Astrocyte of the cerebellum (primary cell): ENCODE measurements around the gene INPP4B.

Source experiments
- DNase-seq: peaks from one replicate; pipeline ENCODE4 v3.0.0-alpha.2; 2011; ENCODE audit warnings: low read depth
- H3K4me3 ChIP-seq: 2 replicates; pipeline ENCODE4 v1.5.1; 2011; ENCODE audit warnings: mild to moderate bottlenecking, low read depth, low read length, moderate library complexity
- in situ Hi-C: cut with HindIII; loops from 2 replicates; pipeline ENCODE4 v1.10.0; 2017; ENCODE audit warnings: low sequenced_read_pairs
- TF ChIP-seq, protein P1 (sequence below): IDR thresholded peaks from 2 replicates; pipeline ENCODE4 v1.5.1; 2012; ENCODE audit warnings: low read length, low read depth, moderate library complexity, mild to moderate bottlenecking; ENCODE audit errors: missing control alignments

The INPP4B gene

DNA sequence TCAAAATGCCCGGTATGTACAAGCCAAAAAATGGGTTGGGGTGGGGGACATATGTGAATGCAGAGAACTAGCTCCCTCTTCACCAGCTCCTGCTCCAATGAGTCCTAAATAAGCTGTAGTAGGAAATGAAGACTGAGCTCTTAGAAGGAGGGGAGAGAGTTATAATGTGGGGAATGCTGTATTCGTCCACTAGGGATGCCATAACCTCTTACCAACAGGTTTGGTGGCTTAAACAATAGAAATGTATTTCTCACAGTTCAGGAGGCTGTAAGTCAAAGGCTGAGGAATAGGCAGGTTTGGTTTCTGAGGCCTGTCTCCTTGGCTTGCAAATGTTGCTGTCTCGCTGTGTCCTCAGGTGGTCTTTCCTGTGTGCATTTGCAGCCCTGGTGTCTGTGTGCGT lies 4.4 kb upstream of the INPP4B start:
- H3K4me3 ChIP-seq: no peak overlapping the region
- no peak for DNase-seq
- TF ChIP-seq, protein P1, sequence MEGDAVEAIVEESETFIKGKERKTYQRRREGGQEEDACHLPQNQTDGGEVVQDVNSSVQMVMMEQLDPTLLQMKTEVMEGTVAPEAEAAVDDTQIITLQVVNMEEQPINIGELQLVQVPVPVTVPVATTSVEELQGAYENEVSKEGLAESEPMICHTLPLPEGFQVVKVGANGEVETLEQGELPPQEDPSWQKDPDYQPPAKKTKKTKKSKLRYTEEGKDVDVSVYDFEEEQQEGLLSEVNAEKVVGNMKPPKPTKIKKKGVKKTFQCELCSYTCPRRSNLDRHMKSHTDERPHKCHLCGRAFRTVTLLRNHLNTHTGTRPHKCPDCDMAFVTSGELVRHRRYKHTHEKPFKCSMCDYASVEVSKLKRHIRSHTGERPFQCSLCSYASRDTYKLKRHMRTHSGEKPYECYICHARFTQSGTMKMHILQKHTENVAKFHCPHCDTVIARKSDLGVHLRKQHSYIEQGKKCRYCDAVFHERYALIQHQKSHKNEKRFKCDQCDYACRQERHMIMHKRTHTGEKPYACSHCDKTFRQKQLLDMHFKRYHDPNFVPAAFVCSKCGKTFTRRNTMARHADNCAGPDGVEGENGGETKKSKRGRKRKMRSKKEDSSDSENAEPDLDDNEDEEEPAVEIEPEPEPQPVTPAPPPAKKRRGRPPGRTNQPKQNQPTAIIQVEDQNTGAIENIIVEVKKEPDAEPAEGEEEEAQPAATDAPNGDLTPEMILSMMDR: peak; percentile 52
- in situ Hi-C loops: no loop called here

GRCh38 chr4:142846729-142847596 lies 862 bp upstream of the INPP4B start:
- TF ChIP-seq, protein P1: peak; percentile 50
- in situ Hi-C loops: loop anchor here (10.0 to 25.0 kb wide), 3 partner anchors 492 to 1535 kb away; no protein-coding TSS in a partner anchor
- DNase-seq: no peak

DNA sequence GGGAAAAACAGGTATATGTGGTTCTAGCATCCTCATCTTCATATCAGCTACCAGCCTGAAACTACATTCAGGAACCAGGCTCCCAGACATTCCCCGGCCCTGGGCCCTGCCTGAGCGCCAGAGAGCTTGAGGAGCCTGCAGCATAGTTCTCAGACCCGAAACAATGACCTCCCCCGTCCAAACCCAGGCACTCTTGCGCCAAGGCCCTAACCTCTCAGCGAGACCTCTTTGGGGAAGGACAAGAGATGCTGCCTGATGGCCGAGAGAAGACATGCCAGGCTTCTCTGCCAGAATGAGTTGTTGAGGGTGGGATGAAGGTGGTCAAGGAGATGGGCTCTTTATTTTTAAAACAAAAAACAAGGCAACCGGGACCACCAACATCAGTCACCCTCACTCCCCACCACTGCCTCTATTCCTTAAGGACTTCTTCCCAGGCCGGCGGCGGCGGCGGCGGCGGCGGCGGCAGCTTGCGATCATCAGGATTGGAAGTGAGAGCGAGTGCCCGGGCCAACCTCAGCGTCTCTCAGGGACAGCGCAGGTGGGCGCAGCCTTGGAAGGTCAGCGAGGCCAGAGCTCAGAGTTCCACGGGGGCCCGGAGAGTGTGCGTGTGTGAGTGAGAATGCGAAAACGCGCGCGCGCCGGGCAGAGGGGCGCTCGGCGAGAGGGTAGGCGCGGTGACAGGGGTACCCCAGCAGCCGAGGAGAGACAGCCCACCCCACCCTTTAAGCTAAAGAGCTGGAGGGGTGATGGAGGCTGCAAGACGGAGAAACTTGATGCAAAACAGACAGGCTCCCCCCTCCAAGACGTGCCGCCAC lies 601 bp downstream of the INPP4B start:
- H3K4me3 ChIP-seq: peak overlapping the region; percentile 73
- TF ChIP-seq, protein P1: no peak
- in situ Hi-C loops: loop anchor here (10.0 to 25.0 kb wide), 3 partner anchors 491 to 1533 kb away; no protein-coding TSS in a partner anchor
- DNase-seq: no peak

More at GRCh38 chr4:142846729-142847596, 862 bp upstream of the INPP4B start:
- H3K4me3 ChIP-seq: peak overlapping the region; percentile 73

- TF ChIP-seq, protein P1: no peak
- in situ Hi-C loops: loop anchor here (10.0 to 25.0 kb wide), 3 partner anchors 490 to 1532 kb away; no protein-coding TSS in a partner anchor
- DNase-seq: no peak
- H3K4me3 ChIP-seq: no peak overlapping the region
These were observed 1.3 kb downstream of the INPP4B start for GRCh38 chr4:142844782-142845181.

DNA sequence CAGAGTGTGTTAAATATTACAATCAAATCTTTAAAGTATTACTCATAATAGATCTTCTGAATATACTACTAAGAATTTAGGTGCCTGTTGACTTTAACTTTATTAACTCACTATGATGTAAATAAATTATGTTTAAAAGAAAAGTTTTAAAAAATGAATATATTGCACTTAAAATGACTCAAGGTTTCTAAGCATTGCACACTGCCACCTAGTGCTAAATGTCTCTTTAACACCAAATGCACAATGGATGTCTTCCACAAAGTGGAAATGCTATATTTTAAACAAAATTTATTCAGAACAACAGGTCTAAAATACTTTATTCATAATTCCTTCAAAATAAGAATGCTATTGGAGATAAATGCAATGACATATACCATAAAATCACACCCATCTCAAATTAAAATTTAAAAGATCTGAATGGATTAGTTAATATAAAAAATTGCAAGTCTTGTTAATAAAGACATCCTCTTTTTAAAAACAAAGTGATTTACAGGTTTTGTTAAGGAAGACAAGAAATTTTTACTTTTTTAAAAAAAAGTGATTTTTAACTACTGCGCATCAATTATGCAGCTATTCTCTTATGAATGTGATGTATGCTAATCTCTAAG lies 5.5 kb downstream of the INPP4B start:
- peak; percentile 59 for DNase-seq
- TF ChIP-seq, protein P1: peak; percentile 56

DNA sequence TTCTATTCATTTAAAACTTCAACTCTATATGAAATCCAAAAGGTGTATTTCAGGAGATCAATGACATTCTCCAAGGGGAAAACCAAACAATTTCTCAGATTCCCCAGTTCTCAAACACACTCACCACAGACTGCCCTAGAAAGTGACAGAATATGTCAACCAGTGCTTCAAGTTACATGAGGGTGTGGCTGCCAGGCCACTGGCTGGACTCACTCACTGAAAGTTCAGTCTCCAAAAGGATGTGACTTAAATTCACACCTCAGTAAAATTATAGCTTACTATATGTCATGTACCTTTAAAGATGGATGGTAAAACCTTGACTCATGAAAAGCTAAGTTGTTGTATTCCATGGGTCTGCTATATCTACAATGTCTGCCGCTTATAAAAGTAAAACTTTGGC lies 7.3 kb downstream of the INPP4B start:
- no peak overlapping the region for H3K4me3 ChIP-seq
- in situ Hi-C loops: loop anchor here (25.0 kb wide), 2 partner anchors 701 to 1526 kb away; no protein-coding TSS in a partner anchor
- no peak for DNase-seq
- TF ChIP-seq, protein P1: no peak

More for the DNA sequence above, 5.5 kb downstream of the INPP4B start:
- H3K4me3 ChIP-seq: no peak overlapping the region
- in situ Hi-C loops: loop anchor here (10.0 to 25.0 kb wide), 3 partner anchors 486 to 1528 kb away; no protein-coding TSS in a partner anchor
